Aorta (tissue), 5 donors: ENCODE results near the gene ADAM12. TPM values are rescaled to one million over a fixed set of nuclear protein-coding genes. Genes with fewer than 3 reads are reported as not detected.

Experiments used
- ATAC-seq: fragments of 200-7000 bp; cut with Tn5 transposase; one replicate; pipeline ENCODE4 v1.9.1; 2022; ENCODE audit warnings: moderate library complexity; ENCODE audit not compliant: low FRiP score
- DNase-seq, 2 donors: peaks; one replicate each; pipeline ENCODE4 v3.0.0-alpha.2; 2020
- H3K27ac ChIP-seq, 2 donors: one replicate each; pipeline ENCODE4 v1.5.1; 2013; ENCODE audit warnings: low read length in 2 of 2, mild to moderate bottlenecking in 2 of 2, moderate library complexity in 2 of 2, control low read depth in 1 of 2, inconsistent platforms in 1 of 2, low read depth in 1 of 2
- H3K27me3 ChIP-seq, 2 donors: one replicate each; pipeline ENCODE4 v1.6.1; 2013; ENCODE audit warnings: control low read depth in 1 of 2, low read length in 1 of 2, mild to moderate bottlenecking in 1 of 2, moderate library complexity in 1 of 2; ENCODE audit not compliant: insufficient read depth in 2 of 2, control insufficient read depth in 1 of 2
- H3K36me3 ChIP-seq, 2 donors: one replicate each; pipeline ENCODE4 v1.6.1; 2013; ENCODE audit warnings: control low read depth in 1 of 2, low read length in 1 of 2, mild to moderate bottlenecking in 1 of 2; ENCODE audit not compliant: insufficient read depth in 2 of 2, control insufficient read depth in 1 of 2
- H3K4me1 ChIP-seq, 2 donors: one replicate each; pipeline ENCODE4 v1.6.1; 2013; ENCODE audit warnings: low read length in 2 of 2, control low read depth in 1 of 2, mild to moderate bottlenecking in 1 of 2, moderate library complexity in 1 of 2; ENCODE audit not compliant: insufficient read depth in 2 of 2, control insufficient read depth in 1 of 2
- H3K4me3 ChIP-seq, 2 donors: one replicate each; pipeline ENCODE4 v1.5.1; 2013; ENCODE audit warnings: low read length in 2 of 2, control low read depth in 1 of 2, mild to moderate bottlenecking in 1 of 2
- H3K9me3 ChIP-seq: one replicate; pipeline ENCODE4 v1.6.1; 2013; ENCODE audit warnings: mild to moderate bottlenecking, low read length; ENCODE audit not compliant: control insufficient read depth
- WGBS, 2 donors: extraction: QIAGEN DNeasy Blood & Tissue Kit; methylation state at CpG; one replicate each; pipeline ENCODE4 v1.1.7; 2013; 5-methylcytosine and 5-hydroxymethylcytosine counted together
- intact Hi-C, 2 donors: fragments of 100-400 bp; cut with DNase I; formaldehyde crosslinking; loops; one replicate each; pipeline versions ENCODE4 v1.14.2 to v1.15.0; 2022
- polyA plus RNA-seq, 2 donors: library from polyadenylated mRNA; stranded (reverse); fragments of 200-250 nt; gene quantifications; one replicate each; pipeline ENCODE4 v1.2.3, GENCODE V29; 2013
- total RNA-seq, 2 donors: library from RNA; stranded (reverse); fragmentation: NEBNext Ultra II Directional; extraction: Animal tissue kit (Norgen Biotek cat#: 25700); gene quantifications; one replicate each; pipeline ENCODE4 v1.2.1, GENCODE V29; 2021
- donor health status: healthy with polysubstance abuse.
- donor health status: Bipolar disorder and iron deficiency.
- donor health status: DM: no; HTN: no; CAD: no.
- donor health status: DM: no; HTN: no; CAD: no.
- donor health status: DM: yes; HTN: yes; CAD: no.

Gene ADAM12
- total and polyA plus RNA-seq, 4 donors: 0.13 to 9.4 (median 5.5) TPM; not detected in 1

GRCh38 chr10:126256864-126257263 lies 131.4 kb downstream of the ADAM12 start:
- H3K4me1 ChIP-seq: no peaks in the 10 kb centered on the region
- no peak overlapping the region for H3K4me3 ChIP-seq
- H3K27me3 ChIP-seq: no peaks in the 10 kb centered on the region
- DNase-seq (no peak), ATAC-seq (no peak)
- no peaks in the 10 kb centered on the region for H3K9me3 ChIP-seq
- intact Hi-C loops: no loop called here
- 92% methylated on average over 1 of the region's 1 CpG for WGBS, 2 donors
- H3K36me3 ChIP-seq: no peaks in the 10 kb centered on the region
- H3K27ac ChIP-seq: no peak overlapping the region

- DNase-seq: no peak
- Histone ChIP-seq H3K27ac (no peak overlapping the region), H3K27me3 (no peaks in the 10 kb centered on the region), H3K36me3 (no peaks in the 10 kb centered on the region), H3K4me3 (no peak overlapping the region), H3K9me3 (no peaks in the 10 kb centered on the region), H3K4me1 (no peaks in the 10 kb centered on the region)
- no peak for ATAC-seq
- WGBS, 2 donors: 95 to 96% methylated on average over 8 of the region's 8 CpGs
- intact Hi-C loops: no loop called here
These were observed 133.0 kb downstream of the ADAM12 start for GRCh38 chr10:126255313-126255712.

DNA sequence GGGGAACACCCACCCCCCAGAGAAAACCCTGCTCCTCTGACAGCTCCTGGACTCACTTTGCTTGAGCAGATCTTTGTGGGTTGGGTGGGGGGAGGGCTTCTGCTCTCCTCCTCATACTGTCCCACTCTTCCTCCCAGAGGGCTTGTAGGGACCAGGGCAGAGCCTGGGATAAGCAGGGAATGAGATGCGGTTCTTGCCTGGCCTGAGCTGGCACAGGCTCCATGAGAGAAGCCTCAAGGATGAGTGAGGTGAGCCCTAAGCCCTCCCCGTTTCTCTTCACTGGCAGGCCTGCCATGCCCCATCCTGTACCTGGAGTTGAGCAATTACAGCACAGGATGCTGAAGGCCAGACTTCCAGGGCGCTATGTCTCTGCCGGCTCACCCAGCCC lies 134.7 kb downstream of the ADAM12 start:
- Histone ChIP-seq H3K4me3 (no peak overlapping the region), H3K27ac (no peak overlapping the region), H3K36me3 (no peaks in the 10 kb centered on the region), H3K27me3 (no peaks in the 10 kb centered on the region), H3K9me3 (no peaks in the 10 kb centered on the region), H3K4me1 (no peaks in the 10 kb centered on the region)
- intact Hi-C loops: no loop called here
- 83 to 85% methylated on average over 4 of the region's 4 CpGs for WGBS, 2 donors
- ATAC-seq (peak; percentile 35), DNase-seq (no peak)

DNA sequence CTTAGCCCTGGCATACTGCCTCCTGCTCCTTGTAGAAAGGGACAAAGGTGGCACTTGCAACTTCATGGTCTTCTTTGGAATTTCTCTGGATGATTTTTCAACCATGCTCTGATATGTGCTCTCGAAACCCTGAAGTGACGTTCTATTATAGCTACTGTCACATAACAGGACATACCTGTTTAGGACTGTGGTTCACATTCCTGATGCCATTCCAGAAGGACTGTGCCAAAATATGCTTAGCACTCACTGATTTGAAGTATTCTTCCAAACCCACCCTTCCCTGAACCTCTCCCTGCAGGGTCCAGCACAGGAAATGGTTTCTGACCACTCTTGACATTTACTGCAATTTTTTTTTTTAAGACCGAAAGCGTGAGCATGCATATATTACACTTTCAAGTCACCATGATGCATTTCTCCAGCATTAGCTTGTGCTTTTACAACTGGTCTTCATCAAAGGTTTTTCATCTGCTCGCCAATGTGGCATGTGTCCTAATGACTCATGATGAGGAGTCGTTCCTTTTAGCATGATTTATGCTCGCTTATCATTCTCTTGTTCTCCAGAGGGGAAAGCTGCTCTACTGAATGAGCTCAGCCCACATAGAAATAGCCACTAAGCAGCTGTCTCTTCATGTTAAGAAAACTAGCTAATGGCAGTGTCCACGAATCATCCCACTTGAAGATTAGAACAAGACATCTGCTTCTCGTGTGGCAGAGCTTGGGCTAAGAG lies 135.2 kb downstream of the ADAM12 start:
- H3K27ac ChIP-seq: no peak overlapping the region
- peak; percentile 44 for ATAC-seq
- DNase-seq: no peak

DNA sequence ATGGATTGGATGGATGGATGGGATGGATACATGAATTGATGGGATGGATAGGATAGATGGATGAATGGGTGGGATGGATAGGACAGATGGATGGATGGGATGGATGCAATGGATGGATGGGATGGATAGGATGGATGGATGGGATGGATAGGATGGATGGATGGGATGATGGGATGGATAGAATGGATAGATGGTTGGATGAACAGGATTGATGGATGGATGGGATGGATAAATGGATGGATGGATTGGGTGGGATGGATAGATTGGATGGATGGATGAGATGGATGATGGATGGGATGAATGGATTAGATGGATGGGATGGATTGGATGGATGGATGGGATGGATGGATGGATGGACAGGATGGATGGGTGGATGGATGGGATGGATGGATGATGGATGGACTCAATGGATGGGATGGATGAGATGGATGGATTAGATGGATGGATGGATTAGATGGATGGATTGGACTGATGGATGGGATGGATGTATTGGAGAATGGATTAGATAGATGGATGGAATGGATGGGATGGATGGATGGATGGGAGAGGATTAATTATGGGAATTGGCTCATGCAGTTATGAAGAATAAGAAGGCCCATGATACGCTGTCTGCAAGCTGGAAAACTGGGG lies 136.4 kb downstream of the ADAM12 start:
- DNase-seq: no peak
- no peaks in the 10 kb centered on the region for H3K36me3 ChIP-seq
- no peaks in the 10 kb centered on the region for H3K27me3 ChIP-seq
- intact Hi-C loops: no loop called here
- peaks cover 0 to 4% of the 10 kb centered on the region in 2 donors for H3K4me1 ChIP-seq
- no peak overlapping the region for H3K4me3 ChIP-seq
- no peak for ATAC-seq
- H3K27ac ChIP-seq: no peak overlapping the region
- WGBS, 2 donors: 96 to 99% methylated on average over 1 of the region's 1 CpG
- H3K9me3 ChIP-seq: no peaks in the 10 kb centered on the region

More for the DNA sequence above, 135.2 kb downstream of the ADAM12 start:
- intact Hi-C loops: no loop called here
- Histone ChIP-seq H3K9me3 (no peaks in the 10 kb centered on the region), H3K4me3 (no peak overlapping the region), H3K36me3 (no peaks in the 10 kb centered on the region), H3K27me3 (no peaks in the 10 kb centered on the region), H3K4me1 (peaks cover 0 to under 1% of the 10 kb centered on the region in 2 donors)
- WGBS, 2 donors: 18 to 28% methylated on average over 9 of the region's 9 CpGs

DNA sequence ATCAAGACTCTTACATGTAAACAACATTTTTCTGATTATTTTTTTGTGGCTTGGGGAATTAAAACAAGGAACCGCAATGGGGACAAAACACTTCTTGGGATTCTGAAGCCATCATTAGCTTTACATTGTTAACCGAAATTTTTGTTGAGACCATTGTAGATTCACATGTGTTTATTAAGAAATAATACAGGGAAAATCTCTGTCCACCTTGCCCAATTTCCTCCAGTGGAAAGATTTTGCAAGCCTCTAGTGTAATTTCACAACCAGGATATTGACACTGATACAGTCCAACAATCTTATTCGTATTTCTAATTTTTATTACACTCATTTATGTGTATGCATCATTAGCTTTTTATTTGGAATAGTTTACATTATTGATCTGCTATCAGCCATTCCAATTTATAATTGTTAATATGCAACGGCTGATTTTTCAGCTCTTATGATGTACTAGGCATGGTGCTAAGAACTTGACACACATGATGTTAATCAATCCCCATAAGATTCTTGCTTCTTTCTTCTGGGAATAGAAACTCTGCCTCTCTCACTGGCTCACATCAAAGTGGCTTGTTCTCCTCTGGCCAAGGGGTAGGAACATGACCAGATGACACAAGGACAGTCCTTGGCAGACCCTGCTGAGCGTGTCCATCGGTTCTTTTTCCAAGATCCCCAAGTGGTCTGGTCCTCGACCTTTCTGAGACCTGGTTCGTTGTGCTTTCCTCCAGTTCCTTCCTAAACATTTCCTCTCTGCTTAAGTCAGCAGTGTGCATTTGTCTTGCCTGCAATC lies 137.6 kb downstream of the ADAM12 start:
- 85% methylated on average over 8 of the region's 8 CpGs for WGBS, 2 donors
- no peak for ATAC-seq

GRCh38 chr10:126250045-126250444 lies 138.2 kb downstream of the ADAM12 start:
- intact Hi-C loops: no loop called here
- WGBS, 2 donors: 84 to 88% methylated on average over 5 of the region's 5 CpGs

More for the DNA sequence above, 137.6 kb downstream of the ADAM12 start:
- Histone ChIP-seq H3K36me3 (no peaks in the 10 kb centered on the region), H3K4me3 (no peak overlapping the region), H3K27me3 (no peaks in the 10 kb centered on the region), H3K27ac (no peak overlapping the region), H3K4me1 (peaks cover 0 to 4% of the 10 kb centered on the region in 2 donors), H3K9me3 (no peaks in the 10 kb centered on the region)
- intact Hi-C loops: no loop called here
- DNase-seq: no peak

GRCh38 chr10:126247446-126247975 lies 140.8 kb downstream of the ADAM12 start:
- Histone ChIP-seq H3K9me3 (no peaks in the 10 kb centered on the region), H3K27me3 (no peaks in the 10 kb centered on the region), H3K4me3 (no peak overlapping the region), H3K36me3 (no peaks in the 10 kb centered on the region), H3K4me1 (peaks cover 0 to 4% of the 10 kb centered on the region in 2 donors), H3K27ac (peak overlapping the region in 1 of 2 donors; percentile 93)
- ATAC-seq: peak; percentile 91
- intact Hi-C loops: loop anchor here in 1 of 2 donors (1.0 to 5.0 kb wide), 2 partner anchors 44 to 185 kb away; no protein-coding TSS in a partner anchor
- 5 to 7% methylated on average over 11 of the region's 11 CpGs for WGBS, 2 donors
- peak; percentile 91 to 93 for DNase-seq

More at GRCh38 chr10:126250045-126250444, 138.2 kb downstream of the ADAM12 start:
- Histone ChIP-seq H3K27ac (no peak overlapping the region), H3K36me3 (no peaks in the 10 kb centered on the region), H3K9me3 (no peaks in the 10 kb centered on the region), H3K4me1 (peaks cover 0 to 4% of the 10 kb centered on the region in 2 donors), H3K4me3 (no peak overlapping the region), H3K27me3 (no peaks in the 10 kb centered on the region)
- DNase-seq: no peak
- no peak for ATAC-seq
